ENCODE data around the gene DOCK7.

DNA sequence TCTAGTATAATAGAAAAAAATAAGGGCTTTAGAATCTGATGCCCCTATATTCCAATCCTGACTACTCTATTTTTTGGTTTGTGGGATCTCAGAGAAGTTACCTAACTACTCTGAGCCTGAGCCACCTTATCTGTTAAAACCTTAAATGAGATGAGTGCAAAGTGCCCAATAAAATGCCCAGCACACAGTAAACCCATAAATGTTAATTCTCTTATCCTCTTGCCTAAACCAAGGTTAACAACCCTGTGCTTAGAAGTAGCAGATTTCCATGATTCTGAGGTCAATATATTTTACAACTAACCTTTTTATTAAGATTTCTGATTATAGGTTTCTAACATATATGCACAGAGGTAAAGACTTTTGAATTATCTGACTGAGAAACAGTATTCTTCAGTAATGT lies 35.8 kb downstream of the DOCK7 start:
- TF ChIP-seq, protein P1, sequence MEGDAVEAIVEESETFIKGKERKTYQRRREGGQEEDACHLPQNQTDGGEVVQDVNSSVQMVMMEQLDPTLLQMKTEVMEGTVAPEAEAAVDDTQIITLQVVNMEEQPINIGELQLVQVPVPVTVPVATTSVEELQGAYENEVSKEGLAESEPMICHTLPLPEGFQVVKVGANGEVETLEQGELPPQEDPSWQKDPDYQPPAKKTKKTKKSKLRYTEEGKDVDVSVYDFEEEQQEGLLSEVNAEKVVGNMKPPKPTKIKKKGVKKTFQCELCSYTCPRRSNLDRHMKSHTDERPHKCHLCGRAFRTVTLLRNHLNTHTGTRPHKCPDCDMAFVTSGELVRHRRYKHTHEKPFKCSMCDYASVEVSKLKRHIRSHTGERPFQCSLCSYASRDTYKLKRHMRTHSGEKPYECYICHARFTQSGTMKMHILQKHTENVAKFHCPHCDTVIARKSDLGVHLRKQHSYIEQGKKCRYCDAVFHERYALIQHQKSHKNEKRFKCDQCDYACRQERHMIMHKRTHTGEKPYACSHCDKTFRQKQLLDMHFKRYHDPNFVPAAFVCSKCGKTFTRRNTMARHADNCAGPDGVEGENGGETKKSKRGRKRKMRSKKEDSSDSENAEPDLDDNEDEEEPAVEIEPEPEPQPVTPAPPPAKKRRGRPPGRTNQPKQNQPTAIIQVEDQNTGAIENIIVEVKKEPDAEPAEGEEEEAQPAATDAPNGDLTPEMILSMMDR (IDR thresholded peaks at IDR 0.05) = no peak
- no peak for TF ChIP-seq POLR2AphosphoS5 (IDR thresholded peaks at IDR 0.05)
